ENCODE measurements around the gene TAF1A. TPM values are rescaled to one million over a fixed set of nuclear protein-coding genes. Genes with fewer than 3 reads are reported as not detected.

The TAF1A gene
- total and polyA plus RNA-seq, 10 donors, result 4.0 to 14.9 (median 10.8) TPM

GRCh38 chr1:222582099-222582774 lies 7.5 kb downstream of the TAF1A start:
- TF ChIP-seq POLR2AphosphoS5 (IDR thresholded peaks at IDR 0.05) (no peak), CTCF (IDR thresholded peaks at IDR 0.05 in 8 of 11, conservative IDR thresholded peaks at IDR 0.05 in 3 of 11) (no peak), POLR2A (IDR thresholded peaks at IDR 0.05) (no peak)
- Histone ChIP-seq H3K4me1 (peaks cover 7 to 60% (median 46%) of the 10 kb centered on the region in 6 donors), H3K36me3 (peaks cover 0 to 77% (median 16%) of the 10 kb centered on the region in 6 donors), H3K4me3 (peak overlapping the region in 1 of 8 donors; percentile 42), H3K9me3 (no peaks in the 10 kb centered on the region), H3K27me3 (replicated peaks in 1 of 7) (no peaks in the 10 kb centered on the region), H3K27ac (peak overlapping the region in 6 of 8 donors; percentile 1 to 73 (median 54))
- DNase-seq, result no peak
- intact Hi-C loops (cut with DNase I; ENCODE audit: low total_unique reads), result loop anchor here (10.0 kb wide), 1 partner anchor 53 kb away; no protein-coding TSS in a partner anchor
- 78 to 89% (median 85%) methylated on average over 4 of the region's 4 CpGs for WGBS, 5 donors

DNA sequence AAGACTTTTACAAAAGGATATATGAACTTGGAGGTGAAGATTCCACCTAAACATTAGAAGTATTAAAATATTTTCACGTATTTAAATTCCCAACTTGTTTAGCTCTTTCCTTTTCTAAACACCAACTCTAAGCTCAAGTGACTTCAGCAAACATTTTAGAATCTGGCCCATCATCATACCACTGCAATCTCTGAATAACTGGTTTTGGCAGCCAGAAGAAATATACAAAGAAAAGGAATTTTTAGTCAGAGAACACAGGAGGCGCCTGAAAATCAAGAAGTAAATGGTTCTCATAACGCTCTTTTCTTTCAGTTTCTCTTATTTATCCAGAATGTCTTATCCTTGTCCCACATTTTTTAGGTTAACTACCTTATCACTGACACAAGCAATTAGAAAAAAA lies 10.4 kb downstream of the TAF1A start:
- H3K4me1 ChIP-seq, result peaks cover 7 to 32% (median 26%) of the 10 kb centered on the region in 6 donors
- WGBS, 5 donors, result 91 to 99% (median 94%) methylated on average over 3 of the region's 3 CpGs
- no peak overlapping the region for H3K4me3 ChIP-seq
- no peak overlapping the region for H3K27ac ChIP-seq
- peaks cover 0 to 87% (median 27%) of the 10 kb centered on the region in 6 donors for H3K36me3 ChIP-seq
- H3K9me3 ChIP-seq, result no peaks in the 10 kb centered on the region
- H3K27me3 ChIP-seq (replicated peaks in 1 of 7), result no peaks in the 10 kb centered on the region
- TF ChIP-seq POLR2A (IDR thresholded peaks at IDR 0.05), result no peak
- no peak for TF ChIP-seq POLR2AphosphoS5 (IDR thresholded peaks at IDR 0.05)
- TF ChIP-seq CTCF (IDR thresholded peaks at IDR 0.05 in 8 of 11, conservative IDR thresholded peaks at IDR 0.05 in 3 of 11), result no peak
- no peak for DNase-seq
- intact Hi-C loops (cut with DNase I; ENCODE audit: low total_unique reads), result no loop called here

DNA sequence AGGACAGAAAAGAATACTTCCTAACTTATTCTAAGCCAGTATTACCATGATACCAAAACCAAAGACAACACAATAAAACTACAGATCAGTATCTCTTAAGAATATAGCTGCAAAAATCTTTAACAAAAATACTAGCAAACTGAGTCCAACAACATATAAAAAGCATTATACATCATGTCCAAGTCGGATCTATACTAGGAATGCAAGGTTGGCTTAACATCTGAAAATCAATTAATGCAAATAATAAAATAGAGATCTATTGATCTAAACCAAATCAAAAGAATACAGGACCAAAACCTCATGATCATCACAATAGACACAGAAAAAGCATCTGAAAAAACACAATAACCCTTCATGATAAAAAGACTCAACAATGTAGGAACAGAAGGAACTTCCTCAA lies 18.9 kb downstream of the TAF1A start:
- Histone ChIP-seq H3K27ac (no peak overlapping the region), H3K4me3 (no peak overlapping the region), H3K9me3 (peaks cover 0 to 11% (median 5%) of the 10 kb centered on the region in 8 donors), H3K27me3 (replicated peaks in 1 of 7) (no peaks in the 10 kb centered on the region), H3K4me1 (peaks cover 0 to 9% (median 0%) of the 10 kb centered on the region in 6 donors), H3K36me3 (peaks cover 2 to 98% (median 36%) of the 10 kb centered on the region in 6 donors)
- TF ChIP-seq CTCF (IDR thresholded peaks at IDR 0.05 in 8 of 11, conservative IDR thresholded peaks at IDR 0.05 in 3 of 11), result no peak
- no peak for TF ChIP-seq POLR2A (IDR thresholded peaks at IDR 0.05)
- no peak for TF ChIP-seq POLR2AphosphoS5 (IDR thresholded peaks at IDR 0.05)
- intact Hi-C loops (cut with DNase I; ENCODE audit: low total_unique reads), result no loop called here
- DNase-seq, result no peak
- WGBS, 5 donors, result 97 to 100% (median 98%) methylated on average over 1 of the region's 1 CpG

- intact Hi-C loops (cut with DNase I; ENCODE audit: low total_unique reads), result no loop called here
- Histone ChIP-seq H3K4me3 (no peak overlapping the region), H3K27ac (no peak overlapping the region), H3K9me3 (no peaks in the 10 kb centered on the region), H3K36me3 (peaks cover 3 to 85% (median 42%) of the 10 kb centered on the region in 6 donors), H3K27me3 (replicated peaks in 1 of 7) (no peaks in the 10 kb centered on the region), H3K4me1 (peaks cover 0 to 3% (median 0%) of the 10 kb centered on the region in 6 donors)
- no peak for DNase-seq
- WGBS, 5 donors, result 94 to 100% (median 97%) methylated on average over 1 of the region's 1 CpG
- no peak for TF ChIP-seq CTCF (IDR thresholded peaks at IDR 0.05 in 8 of 11, conservative IDR thresholded peaks at IDR 0.05 in 3 of 11)
- no peak for TF ChIP-seq POLR2AphosphoS5 (IDR thresholded peaks at IDR 0.05)
- TF ChIP-seq POLR2A (IDR thresholded peaks at IDR 0.05), result no peak
Measured at GRCh38 chr1:222561656-222562055, 28.1 kb downstream of the TAF1A start.
